GM18502 (cell line): ENCODE data around the gene OR52J3.
"Not testable (repeated sequence)": the region's sequence is repeated elsewhere in the genome, so short reads cannot be mapped to it uniquely, and the experiment has no call there.

Source experiments
- ATAC-seq: cut with Tn5 transposase; IDR thresholded peaks from one replicate; pipeline ENCODE4 v1.9.1; 2021; ENCODE audit warnings: mild to moderate bottlenecking; ENCODE audit not compliant: unreplicated experiment, poor library complexity

OR52J3 gene

DNA sequence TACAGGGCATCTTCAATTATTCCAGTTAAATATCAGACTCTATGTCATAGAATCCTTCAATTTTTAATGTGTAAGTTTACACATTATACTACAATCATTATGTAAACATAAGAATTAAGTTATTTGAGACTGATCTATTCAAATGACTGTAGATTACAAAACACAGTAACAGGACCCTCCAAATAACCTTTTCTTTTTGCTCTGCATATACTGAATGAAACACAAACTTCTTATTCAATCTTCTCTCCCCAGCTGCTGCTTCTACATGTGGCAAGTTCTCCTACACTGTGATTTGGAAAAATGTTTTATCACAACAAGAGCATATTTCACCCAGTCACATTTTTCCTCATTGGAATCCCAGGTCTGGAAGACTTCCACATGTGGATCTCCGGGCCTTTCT lies at the start of gene OR52J3:
Gene OR52J3, plus strand, starts transcription at position 301 of the 400 bp plus-strand sequence. Its CDS starts 0 bp downstream, at position 301.
- no peak for ATAC-seq

DNA sequence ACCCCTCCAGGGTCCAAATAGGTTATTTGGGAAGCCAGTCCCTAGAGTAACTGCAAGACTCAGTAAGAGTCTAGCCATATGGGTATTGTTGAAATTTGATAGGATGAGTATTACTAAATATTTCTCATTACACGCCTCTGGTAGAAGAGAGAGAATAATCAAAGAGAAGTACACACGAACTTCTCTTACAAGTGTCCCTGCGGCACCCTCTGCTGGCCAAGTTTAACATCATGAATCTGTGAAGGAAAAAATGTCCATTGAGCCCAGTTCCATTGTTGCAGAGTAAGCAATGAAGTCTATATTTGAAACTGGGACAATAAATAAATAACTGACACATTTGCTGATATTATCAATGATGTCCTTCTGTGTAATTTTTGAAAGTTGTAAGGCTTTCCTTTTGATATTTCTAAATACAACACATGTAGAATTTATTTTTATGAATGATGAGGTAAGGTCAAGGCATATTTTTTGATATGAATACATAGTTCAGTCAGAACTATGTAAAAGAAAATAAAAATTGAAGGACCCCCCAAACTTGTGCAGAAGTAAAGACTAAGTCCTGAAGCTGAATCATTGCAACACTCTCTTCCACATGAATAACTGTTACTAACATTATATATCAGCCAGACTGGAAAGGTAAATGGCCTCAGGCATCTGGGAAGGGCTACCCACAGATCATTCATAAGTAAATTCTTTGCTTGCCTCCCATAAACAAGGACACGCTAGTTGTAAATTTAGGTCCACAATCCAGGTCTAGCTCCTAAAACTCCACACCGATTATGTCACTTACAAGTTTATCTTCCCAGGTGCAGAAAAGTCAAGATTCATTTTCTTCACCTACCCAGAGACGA lies 41.7 kb upstream of the OR52J3 start:
- ATAC-seq, result no peak

DNA sequence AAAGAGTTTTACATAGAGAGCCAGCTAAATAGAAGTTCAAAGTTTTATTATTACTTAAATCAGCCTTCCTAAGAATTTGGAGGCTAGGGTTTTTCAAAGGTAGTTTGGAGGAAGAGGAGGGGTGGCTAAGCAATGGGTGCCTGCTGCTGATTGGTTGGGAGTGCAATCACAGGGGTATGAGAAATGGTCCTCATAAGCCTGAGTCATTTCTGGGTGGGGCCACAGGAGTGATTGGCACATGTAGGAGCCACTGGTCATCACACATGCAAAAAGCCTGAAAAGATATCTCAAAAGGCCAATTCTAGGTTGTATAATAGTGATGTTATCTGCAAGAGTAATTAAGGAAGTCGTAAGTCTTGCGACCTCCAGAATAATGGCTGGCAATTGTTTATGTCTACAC lies 38.8 kb upstream of the OR52J3 start:
- ATAC-seq, result no peak

DNA sequence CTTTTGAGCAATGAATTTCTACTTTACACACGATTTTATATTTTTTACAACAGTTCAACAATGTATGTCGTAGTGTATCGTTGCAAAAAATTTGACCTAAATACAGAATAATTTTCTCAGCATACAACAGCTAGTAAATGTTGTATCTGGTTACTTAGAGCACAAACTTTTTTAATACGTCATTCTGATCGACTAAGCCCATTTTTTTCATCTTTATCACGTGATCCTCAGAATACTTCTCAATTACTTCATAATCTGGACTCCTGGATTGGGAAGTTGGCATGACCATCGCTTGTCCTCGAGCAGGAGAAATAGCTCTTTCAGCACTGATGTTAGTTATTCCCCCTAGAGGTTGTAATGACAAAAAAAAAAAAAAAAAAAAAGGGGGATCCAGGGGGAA lies 35.1 kb upstream of the OR52J3 start:
- no peak for ATAC-seq

DNA sequence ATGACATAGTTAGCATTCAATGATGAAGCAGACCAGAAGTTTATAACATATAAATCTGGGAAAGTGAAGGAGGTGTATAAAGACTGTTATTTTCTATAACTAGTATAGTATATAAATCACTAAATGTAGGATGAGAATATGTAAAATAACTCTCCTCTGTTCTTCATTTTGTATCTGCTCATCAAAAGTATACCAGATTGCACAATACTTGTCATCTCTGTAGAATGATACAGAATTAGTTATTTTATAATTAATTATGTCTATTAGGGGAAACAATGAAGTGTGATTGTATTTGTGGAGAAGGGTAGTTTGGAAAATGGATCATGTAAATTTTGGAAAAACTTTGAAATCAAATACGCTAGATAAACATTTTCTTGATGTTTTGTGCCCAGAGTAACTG lies 33.3 kb upstream of the OR52J3 start:
- ATAC-seq, result no peak

DNA sequence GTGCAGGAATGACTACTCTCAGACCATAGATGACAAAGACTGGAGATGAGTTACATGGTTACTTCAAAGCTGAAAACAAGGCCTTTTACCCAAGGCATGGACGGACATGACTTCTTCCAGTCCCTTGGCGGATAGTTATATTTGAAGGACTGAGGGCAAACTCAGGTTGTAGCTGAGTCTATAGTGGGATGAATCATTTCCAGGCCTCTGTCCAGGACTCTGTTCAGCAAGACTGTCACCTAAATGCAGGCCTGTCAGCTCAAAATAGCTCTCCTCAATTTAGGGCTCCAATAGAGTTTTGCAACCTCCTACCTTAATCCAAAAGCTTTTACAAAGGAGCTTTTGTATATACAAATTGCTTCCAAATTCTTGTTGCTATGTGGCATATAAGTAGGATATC lies 24.3 kb upstream of the OR52J3 start:
- ATAC-seq, result no peak

DNA sequence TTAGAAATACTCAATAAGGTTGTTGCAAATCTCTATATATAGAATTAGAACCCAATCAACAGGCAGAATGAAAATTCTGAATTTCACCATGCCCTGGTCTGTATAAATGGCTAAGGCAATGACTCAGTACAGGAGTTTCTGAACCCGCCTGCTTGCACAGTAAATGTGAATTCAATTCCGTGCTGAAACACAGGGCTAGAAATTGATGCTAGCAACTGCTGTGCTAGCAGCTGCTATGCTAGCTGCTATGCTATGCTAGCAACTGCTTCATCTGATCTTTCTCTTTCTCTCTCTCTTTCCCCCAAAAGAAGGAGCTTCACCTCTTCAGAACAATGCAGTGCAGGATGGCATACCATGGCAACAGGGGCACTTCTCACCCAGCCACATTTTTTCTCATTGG lies 9.7 kb upstream of the OR52J3 start:
- ATAC-seq, result no peak

DNA sequence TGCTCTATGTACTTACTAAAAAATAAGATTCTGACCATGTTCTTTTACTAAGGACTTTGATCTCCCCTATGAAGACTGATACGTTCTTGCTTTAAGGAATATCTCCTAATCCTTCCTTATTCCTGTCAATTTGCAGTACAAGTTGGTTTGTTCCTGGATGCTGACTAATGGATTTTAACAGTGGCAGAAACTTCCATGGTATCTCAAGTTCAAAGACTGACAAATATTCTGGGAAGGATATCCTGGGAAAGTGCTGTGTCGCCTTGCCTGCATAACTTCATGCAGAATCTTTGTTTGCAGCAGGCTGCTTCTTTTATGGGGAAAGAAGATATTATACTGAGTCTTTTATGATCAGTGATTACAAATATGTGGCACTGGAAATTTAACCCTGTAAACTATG lies 8.4 kb upstream of the OR52J3 start:
- ATAC-seq, result no peak

DNA sequence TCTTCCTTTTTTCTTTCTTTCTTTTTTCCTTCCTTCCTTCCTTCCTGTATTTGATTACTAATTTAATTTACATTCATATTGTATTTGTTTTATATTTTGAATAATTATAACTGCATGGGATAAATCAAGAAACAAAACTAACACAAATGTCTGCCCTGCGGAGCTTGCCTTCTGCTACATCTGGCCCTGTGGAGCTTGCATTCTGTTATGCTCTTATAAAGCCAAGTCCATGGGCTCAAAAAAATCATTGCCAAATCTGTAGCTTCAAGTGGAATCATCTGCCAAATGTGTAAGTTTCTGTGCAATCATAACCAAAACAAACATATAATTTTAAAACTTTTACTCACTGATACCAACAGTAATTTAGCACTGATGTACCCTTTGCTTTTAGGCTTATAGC lies 8.0 kb upstream of the OR52J3 start:
- ATAC-seq, result no peak

DNA sequence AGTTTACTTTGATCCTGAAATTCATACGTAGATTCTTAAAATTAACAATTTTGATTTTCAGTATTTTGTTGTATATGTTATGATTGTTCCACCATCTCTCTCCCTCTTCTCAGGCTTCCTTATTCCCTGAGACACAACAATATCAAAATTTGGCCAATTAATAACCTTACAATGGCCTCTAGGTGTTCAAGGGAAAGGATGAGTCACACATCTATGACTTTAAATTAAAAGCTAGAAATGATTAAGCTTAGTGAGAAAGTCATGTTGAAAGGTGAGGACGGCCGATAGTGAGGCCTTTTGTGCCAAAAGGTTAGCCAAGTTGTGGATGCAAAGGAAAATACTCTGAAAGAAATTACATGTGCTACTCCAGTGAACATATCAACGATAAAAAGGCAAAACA lies 5.5 kb upstream of the OR52J3 start:
- no peak for ATAC-seq

DNA sequence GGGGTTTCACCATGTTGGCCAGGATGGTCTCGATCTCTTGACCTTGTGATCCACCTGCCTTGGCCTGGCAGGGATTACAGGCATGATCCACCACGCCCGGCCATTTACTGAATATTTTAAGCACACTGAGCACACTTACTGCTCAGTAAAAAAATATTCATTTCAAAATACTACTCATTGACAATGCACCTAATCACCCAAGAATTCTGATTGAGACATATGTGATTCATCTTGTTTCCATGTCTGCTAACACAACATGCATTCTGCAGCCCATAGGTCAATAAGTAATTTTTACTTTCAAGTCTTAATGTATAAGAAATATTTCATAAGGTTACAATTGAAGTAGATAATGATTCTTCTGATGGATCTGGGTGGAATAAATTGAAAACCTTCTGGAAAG lies 4.2 kb upstream of the OR52J3 start:
- no peak for ATAC-seq

DNA sequence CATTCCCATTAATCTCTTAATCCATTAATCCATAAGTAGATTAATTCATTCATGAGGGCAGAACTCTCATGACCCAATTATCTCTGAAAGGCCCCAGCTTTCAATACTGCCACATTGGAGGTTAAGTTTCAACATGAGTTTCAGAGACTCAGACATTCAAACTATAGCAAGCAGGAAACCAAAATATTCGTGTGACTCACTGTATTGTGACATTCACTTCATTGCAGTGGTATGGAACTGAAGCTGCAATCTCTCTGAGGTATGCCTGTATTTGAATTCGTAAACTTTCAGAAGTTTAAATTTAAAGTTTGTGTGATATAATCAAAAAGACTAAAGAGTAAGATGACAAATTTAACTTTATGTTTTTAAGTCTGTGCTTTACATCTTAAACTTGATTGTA lies 2.9 kb upstream of the OR52J3 start:
- no peak for ATAC-seq

DNA sequence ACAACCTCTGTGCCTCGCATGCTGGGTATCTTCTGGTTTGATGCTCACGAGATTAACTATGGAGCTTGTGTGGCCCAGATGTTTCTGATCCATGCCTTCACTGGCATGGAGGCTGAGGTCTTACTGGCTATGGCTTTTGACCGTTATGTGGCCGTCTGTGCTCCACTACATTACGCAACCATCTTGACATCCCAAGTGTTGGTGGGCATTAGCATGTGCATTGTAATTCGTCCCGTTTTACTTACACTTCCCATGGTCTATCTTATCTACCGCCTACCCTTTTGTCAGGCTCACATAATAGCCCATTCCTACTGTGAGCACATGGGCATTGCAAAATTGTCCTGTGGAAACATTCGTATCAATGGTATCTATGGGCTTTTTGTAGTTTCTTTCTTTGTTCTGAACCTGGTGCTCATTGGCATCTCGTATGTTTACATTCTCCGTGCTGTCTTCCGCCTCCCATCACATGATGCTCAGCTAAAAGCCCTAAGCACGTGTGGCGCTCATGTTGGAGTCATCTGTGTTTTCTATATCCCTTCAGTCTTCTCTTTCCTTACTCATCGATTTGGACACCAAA lies 516 bp downstream of the OR52J3 start:
- no peak for ATAC-seq

DNA sequence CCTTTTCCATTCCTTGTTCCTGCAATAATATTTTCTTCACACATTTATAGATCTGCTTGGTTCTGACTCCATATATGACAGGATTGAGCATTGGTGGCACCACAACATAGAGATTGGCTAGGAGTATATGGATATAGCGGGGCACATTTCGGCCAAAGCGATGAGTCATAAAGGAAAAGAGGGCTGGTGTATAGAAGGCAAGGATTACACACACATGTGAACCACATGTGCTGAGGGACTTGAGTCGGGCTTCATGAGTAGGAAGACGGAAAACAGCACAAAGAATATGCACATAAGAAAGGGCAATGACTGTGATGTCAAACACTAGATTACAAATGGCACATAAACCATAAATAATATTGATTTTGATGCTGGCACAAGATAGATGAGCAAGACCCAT lies 12.4 kb downstream of the OR52J3 start:
- ATAC-seq, result not testable (repeated sequence)

DNA sequence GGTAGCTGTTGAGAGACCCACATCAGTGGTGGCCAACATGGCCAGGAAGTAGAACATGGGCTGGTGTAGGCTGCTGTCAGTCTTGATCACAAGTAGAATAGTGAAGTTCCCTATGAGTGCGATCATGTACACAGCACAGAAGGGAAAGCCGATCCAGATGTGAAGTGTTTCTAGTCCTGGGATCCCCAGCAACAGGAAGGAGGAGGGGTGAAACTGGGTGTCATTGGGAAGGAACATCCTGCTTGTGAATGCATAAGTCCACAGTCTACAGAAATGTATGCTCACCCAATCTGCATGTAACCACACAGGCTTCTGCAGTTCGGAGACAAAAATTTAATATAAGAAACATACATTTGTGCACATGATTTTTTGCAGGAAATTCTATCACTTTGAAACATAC lies 13.1 kb downstream of the OR52J3 start, which contains the start of gene OR52E2:
Gene OR52E2, minus strand, starts transcription at position 237 of the 400 bp plus-strand sequence. Its CDS starts 0 bp downstream, at position 237.
- ATAC-seq, result no peak

DNA sequence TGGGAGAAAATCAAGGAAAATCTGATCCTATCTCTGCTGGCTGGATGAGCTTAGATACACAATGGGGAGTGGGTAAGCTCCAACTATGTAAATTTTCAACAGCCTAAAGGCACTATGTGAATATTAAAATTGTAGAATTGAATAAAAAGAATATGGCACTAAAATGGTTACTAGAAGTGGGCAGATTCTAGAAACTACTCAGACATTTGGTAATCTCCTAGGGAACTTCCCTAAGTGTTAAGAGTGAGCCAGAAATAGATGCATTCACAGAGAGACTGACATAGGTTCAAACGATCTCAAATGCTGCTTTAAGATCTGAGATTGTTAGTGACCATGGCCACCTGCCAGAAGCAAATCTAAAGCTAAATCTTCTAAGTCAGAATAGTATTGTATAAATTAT lies 18.7 kb downstream of the OR52J3 start:
- ATAC-seq, result no peak

DNA sequence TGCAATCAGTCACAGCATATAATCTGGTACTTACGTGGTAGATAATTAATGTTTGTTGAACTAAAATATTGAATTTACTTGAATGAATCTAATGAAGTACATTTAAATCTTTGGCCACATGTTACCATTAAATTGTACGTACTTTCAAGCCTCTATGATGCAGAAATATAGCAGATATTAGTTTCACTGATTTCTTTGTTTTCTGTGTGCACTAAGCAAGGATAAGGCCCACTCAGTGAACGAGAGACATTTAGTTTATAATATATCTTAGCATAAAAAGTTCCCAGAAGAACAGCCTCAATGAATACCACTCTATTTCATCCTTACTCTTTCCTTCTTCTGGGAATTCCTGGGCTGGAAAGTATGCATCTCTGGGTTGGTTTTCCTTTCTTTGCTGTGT lies 22.9 kb downstream of the OR52J3 start, which contains the start of gene OR52E1:
Gene OR52E1, plus strand, starts transcription at position 301 of the 400 bp plus-strand sequence.
- no peak for ATAC-seq

DNA sequence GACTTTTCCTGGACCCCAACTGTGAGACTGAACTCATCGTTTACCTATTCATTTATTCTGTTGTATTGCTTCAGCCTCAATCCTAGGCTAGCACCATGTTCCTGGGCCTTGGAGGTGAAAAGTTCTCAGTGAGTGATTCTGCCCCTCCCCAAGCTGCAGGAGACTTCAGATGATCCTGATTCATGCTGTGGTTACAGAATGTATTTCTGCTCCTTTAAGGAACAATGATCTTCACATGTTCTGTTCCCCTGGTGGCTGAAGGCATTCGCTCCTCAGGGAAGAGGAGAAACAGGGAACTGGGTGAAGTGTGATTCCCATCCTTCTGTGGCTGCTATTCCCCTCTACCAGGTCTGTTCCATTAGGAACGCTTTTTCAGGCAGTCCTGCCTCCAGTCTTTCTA lies 25.5 kb downstream of the OR52J3 start:
- no peak for ATAC-seq

DNA sequence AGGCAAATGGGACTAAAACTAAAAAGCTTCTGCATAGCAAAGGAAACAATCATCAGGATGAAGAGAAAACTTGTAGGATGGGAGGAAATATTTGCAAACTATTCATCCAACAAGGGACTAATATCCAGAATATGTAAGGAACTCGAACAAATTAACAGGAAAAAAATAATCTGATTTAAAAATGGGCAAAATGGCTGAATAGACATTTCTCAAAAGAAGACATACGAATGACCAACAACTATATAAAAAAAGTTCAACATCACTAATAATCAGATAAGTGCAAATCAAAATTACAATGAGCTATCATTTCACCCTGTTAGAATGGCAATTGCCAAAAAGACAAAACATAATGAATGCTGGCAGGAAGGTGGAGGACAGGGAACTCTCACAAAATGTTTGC lies 35.1 kb downstream of the OR52J3 start:
- ATAC-seq, result no peak

DNA sequence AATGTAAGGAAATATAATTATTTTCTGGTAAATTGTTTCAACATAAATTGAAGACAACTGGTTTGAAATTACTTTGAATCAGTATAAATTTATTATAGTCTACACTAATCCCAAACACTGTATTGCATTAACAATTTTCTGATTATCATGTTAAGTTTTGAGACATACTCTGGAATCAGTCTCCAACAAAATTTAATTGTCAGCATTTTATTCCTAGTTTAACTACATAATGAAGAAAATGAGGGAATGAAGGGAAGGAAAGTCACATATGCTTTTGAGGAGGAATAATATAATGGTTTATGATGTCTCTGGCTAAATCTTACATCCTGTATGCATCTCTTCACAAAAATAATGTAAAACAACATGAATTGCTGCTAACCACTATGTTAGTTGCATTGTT lies 37.3 kb downstream of the OR52J3 start:
- ATAC-seq, result no peak

DNA sequence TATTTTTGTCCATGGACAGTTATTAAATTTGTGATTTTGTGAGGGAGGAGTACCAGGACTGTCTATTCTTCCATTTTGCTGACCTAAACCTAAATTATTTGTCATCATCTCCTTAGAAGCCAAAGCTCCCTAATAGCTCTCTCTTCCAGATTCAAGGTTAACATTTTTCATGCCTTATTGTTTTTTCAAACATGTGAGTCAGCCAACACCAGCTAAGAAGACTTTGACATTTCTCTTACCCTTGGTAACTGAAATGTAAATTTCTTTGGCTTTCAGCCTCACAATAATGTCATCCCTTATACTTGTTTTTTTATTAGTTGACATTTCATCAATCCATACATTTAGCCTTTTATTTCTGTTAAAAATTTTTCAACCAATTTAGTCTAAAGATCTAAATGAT lies 42.2 kb downstream of the OR52J3 start:
- no peak for ATAC-seq

DNA sequence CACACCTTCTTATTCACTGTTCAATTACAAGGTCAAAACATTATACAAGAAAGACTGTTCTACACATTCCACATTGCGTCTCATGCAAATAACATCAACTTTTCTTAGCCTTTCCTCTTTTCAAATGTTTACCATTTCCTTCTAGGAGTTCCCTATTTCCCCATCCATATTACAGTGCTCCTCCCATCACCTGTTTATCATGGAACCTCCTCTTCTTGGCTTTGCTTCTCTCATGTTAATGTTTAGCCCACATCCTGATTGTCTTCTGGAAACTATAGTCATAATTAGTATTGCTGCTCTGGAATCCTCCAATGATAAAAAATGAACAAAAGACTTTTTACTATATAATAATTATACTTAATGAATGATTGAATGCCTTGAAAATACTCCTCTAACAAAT lies 44.3 kb downstream of the OR52J3 start:
- no peak for ATAC-seq
